Stimulated activated CD8-positive, alpha-beta memory T cell treated with anti-CD3 and anti-CD28 coated beads, Interleukin-15, amount 100 ng/mL, for 48 hours (primary cell): Measurements from ENCODE around the gene KREMEN1.

ENCODE experiments used
- DNase-seq, 2 donors: peaks; one replicate each; pipeline ENCODE4 v3.0.0-alpha.2; 2020; ENCODE audit warnings: low read depth in 2 of 2

KREMEN1 gene

GRCh38 chr22:29130476-29130875, 57.6 kb downstream of the KREMEN1 start:
- no peak for DNase-seq

- no peak for DNase-seq
Measured at GRCh38 chr22:29133603-29134133, 60.8 kb downstream of the KREMEN1 start.

GRCh38 chr22:29134448-29134847, 61.6 kb downstream of the KREMEN1 start:
- no peak for DNase-seq

GRCh38 chr22:29136782-29137700, 64.2 kb downstream of the KREMEN1 start:
- no peak for DNase-seq

GRCh38 chr22:29138556-29139305, 65.9 kb downstream of the KREMEN1 start:
- DNase-seq, result no peak

GRCh38 chr22:29139965-29140782, 67.3 kb downstream of the KREMEN1 start:
- DNase-seq, result no peak

GRCh38 chr22:29141078-29141688, 68.3 kb downstream of the KREMEN1 start:
- DNase-seq, result no peak

GRCh38 chr22:29142116-29142515, 69.3 kb downstream of the KREMEN1 start:
- no peak for DNase-seq

GRCh38 chr22:29143941-29144785, 71.3 kb downstream of the KREMEN1 start:
- no peak for DNase-seq

GRCh38 chr22:29144786-29145160, 71.9 kb downstream of the KREMEN1 start:
- no peak for DNase-seq

- no peak for DNase-seq
Measured at GRCh38 chr22:29145321-29146072, 72.7 kb downstream of the KREMEN1 start.

GRCh38 chr22:29146091-29146560, 73.3 kb downstream of the KREMEN1 start:
- DNase-seq, result no peak

- no peak for DNase-seq
Measured at GRCh38 chr22:29146771-29147170, 73.9 kb downstream of the KREMEN1 start.

GRCh38 chr22:29147331-29147899, 74.6 kb downstream of the KREMEN1 start:
- DNase-seq, result no peak

- DNase-seq, result no peak
Measured at GRCh38 chr22:29148036-29148435, 75.2 kb downstream of the KREMEN1 start.

- no peak for DNase-seq
Measured at GRCh38 chr22:29148826-29149225, 76.0 kb downstream of the KREMEN1 start.

GRCh38 chr22:29149841-29150555, 77.2 kb downstream of the KREMEN1 start:
- no peak for DNase-seq

GRCh38 chr22:29150701-29151100, 77.9 kb downstream of the KREMEN1 start:
- DNase-seq, result no peak

- no peak for DNase-seq
Measured at GRCh38 chr22:29151316-29151715, 78.5 kb downstream of the KREMEN1 start.
